ENCODE data around the gene CSTF3. TPM values are rescaled to one million over a fixed set of nuclear protein-coding genes. Genes with fewer than 3 reads are reported as not detected.

The CSTF3 gene
- total RNA-seq, 1 experiment from 2014 or later: 68.3 TPM

DNA sequence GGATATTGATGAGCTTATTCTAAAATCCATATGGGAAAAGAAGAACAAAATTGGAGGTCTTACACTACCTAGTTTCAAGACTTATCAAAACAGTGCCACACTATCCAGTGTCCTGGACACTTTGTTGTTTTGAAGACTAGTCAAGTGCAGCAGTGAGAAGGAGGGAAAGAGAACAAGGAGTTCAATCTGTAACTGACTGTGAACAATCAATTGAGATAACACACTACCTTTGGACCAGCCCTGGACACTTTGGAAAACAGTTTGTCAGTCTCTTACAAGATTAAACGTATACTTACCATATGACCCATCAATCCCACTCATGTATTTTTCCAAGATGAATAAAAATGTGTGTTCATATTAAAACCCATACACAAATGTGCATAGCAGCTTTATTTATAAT, 10.0 kb upstream of the CSTF3 start (continued):
- no peak for TF ChIP-seq ZNF232 (CRISPR knock-in tag; IDR thresholded peaks at IDR 0.05)
- TF ChIP-seq NR2C2 (CRISPR knock-in tag; IDR thresholded peaks at IDR 0.05): no peak
- no peak for TF ChIP-seq ZNF219 (CRISPR knock-in tag; IDR thresholded peaks at IDR 0.05; ENCODE audit: borderline replicate concordance)
- TF ChIP-seq GABPB1 (CRISPR knock-in tag; IDR thresholded peaks at IDR 0.05): no peak
- TF ChIP-seq, protein P1, sequence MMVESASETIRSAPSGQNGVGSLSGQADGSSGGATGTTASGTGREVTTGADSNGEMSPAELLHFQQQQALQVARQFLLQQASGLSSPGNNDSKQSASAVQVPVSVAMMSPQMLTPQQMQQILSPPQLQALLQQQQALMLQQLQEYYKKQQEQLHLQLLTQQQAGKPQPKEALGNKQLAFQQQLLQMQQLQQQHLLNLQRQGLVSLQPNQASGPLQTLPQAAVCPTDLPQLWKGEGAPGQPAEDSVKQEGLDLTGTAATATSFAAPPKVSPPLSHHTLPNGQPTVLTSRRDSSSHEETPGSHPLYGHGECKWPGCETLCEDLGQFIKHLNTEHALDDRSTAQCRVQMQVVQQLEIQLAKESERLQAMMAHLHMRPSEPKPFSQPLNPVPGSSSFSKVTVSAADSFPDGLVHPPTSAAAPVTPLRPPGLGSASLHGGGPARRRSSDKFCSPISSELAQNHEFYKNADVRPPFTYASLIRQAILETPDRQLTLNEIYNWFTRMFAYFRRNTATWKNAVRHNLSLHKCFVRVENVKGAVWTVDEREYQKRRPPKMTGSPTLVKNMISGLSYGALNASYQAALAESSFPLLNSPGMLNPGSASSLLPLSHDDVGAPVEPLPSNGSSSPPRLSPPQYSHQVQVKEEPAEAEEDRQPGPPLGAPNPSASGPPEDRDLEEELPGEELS (CRISPR knock-in tag; IDR thresholded peaks at IDR 0.05): no peak

DNA sequence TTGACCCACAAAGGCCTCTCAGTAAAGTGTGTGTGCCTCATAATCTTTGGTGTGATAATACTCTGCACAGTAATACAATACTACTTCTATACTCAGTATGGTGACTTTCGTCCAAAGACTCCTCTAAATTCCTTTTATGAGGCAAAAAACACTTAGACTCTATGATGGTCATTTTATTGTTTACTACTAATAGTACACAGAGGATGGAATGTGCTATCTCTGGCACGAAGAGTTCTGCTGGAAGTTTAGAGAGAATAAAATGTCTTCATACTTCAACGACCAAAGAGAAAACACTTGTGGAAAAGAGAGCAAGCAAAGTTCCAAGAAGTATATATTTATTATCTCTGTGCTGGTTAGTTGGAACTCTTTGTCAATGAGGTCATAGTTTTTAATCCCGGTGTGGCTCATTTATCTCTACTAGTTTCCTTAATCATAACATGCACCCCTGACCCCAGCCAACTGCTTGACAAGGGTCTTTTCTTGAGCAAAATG, 7.5 kb upstream of the CSTF3 start:
- Mint-ChIP-seq H3K4me1 (peaks cover 6% of the 10 kb centered on the region), H3K27me3 (ENCODE audit: low read depth) (no peaks in the 10 kb centered on the region; the same call in 1 of the 2 replicates), H3K27ac (no peak overlapping the region), H3K9me3 (no peaks in the 10 kb centered on the region), H3K4me3 (no peak overlapping the region), H3K36me3 (no peaks in the 10 kb centered on the region)
- CTCF ChIA-PET: no interaction called here
- ATAC-seq (no peak), DNase-seq (ENCODE audit: low spot score) (no peak)
- POLR2A ChIA-PET: no interaction called here
- TF ChIP-seq, protein P2, sequence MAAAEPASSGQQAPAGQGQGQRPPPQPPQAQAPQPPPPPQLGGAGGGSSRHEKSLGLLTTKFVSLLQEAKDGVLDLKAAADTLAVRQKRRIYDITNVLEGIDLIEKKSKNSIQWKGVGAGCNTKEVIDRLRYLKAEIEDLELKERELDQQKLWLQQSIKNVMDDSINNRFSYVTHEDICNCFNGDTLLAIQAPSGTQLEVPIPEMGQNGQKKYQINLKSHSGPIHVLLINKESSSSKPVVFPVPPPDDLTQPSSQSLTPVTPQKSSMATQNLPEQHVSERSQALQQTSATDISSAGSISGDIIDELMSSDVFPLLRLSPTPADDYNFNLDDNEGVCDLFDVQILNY (CRISPR knock-in tag; IDR thresholded peaks at IDR 0.05): no peak
- no peak for TF ChIP-seq TEAD4 (CRISPR knock-in tag; IDR thresholded peaks at IDR 0.05)
- TF ChIP-seq, protein P3, sequence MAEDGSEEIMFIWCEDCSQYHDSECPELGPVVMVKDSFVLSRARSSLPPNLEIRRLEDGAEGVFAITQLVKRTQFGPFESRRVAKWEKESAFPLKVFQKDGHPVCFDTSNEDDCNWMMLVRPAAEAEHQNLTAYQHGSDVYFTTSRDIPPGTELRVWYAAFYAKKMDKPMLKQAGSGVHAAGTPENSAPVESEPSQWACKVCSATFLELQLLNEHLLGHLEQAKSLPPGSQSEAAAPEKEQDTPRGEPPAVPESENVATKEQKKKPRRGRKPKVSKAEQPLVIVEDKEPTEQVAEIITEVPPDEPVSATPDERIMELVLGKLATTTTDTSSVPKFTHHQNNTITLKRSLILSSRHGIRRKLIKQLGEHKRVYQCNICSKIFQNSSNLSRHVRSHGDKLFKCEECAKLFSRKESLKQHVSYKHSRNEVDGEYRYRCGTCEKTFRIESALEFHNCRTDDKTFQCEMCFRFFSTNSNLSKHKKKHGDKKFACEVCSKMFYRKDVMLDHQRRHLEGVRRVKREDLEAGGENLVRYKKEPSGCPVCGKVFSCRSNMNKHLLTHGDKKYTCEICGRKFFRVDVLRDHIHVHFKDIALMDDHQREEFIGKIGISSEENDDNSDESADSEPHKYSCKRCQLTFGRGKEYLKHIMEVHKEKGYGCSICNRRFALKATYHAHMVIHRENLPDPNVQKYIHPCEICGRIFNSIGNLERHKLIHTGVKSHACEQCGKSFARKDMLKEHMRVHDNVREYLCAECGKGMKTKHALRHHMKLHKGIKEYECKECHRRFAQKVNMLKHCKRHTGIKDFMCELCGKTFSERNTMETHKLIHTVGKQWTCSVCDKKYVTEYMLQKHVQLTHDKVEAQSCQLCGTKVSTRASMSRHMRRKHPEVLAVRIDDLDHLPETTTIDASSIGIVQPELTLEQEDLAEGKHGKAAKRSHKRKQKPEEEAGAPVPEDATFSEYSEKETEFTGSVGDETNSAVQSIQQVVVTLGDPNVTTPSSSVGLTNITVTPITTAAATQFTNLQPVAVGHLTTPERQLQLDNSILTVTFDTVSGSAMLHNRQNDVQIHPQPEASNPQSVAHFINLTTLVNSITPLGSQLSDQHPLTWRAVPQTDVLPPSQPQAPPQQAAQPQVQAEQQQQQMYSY (CRISPR knock-in tag; IDR thresholded peaks at IDR 0.05): no peak
- no peak for TF ChIP-seq RORB (CRISPR knock-in tag; IDR thresholded peaks at IDR 0.05)
- no peak for TF ChIP-seq NR1H2 (CRISPR knock-in tag; IDR thresholded peaks at IDR 0.05)
- no peak for TF ChIP-seq ZNF317 (CRISPR knock-in tag; IDR thresholded peaks at IDR 0.05; ENCODE audit: borderline replicate concordance, low read depth)
- no peak for TF ChIP-seq FOXP1 (CRISPR knock-in tag; IDR thresholded peaks at IDR 0.05; ENCODE audit: borderline replicate concordance)
- no peak for TF ChIP-seq PRRX2 (CRISPR knock-in tag; IDR thresholded peaks at IDR 0.05)
- TF ChIP-seq, protein P4, sequence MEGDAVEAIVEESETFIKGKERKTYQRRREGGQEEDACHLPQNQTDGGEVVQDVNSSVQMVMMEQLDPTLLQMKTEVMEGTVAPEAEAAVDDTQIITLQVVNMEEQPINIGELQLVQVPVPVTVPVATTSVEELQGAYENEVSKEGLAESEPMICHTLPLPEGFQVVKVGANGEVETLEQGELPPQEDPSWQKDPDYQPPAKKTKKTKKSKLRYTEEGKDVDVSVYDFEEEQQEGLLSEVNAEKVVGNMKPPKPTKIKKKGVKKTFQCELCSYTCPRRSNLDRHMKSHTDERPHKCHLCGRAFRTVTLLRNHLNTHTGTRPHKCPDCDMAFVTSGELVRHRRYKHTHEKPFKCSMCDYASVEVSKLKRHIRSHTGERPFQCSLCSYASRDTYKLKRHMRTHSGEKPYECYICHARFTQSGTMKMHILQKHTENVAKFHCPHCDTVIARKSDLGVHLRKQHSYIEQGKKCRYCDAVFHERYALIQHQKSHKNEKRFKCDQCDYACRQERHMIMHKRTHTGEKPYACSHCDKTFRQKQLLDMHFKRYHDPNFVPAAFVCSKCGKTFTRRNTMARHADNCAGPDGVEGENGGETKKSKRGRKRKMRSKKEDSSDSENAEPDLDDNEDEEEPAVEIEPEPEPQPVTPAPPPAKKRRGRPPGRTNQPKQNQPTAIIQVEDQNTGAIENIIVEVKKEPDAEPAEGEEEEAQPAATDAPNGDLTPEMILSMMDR (IDR thresholded peaks at IDR 0.05): no peak
- TF ChIP-seq, protein P5, sequence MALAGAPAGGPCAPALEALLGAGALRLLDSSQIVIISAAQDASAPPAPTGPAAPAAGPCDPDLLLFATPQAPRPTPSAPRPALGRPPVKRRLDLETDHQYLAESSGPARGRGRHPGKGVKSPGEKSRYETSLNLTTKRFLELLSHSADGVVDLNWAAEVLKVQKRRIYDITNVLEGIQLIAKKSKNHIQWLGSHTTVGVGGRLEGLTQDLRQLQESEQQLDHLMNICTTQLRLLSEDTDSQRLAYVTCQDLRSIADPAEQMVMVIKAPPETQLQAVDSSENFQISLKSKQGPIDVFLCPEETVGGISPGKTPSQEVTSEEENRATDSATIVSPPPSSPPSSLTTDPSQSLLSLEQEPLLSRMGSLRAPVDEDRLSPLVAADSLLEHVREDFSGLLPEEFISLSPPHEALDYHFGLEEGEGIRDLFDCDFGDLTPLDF (CRISPR knock-in tag; IDR thresholded peaks at IDR 0.05): no peak
- TF ChIP-seq, protein P6, sequence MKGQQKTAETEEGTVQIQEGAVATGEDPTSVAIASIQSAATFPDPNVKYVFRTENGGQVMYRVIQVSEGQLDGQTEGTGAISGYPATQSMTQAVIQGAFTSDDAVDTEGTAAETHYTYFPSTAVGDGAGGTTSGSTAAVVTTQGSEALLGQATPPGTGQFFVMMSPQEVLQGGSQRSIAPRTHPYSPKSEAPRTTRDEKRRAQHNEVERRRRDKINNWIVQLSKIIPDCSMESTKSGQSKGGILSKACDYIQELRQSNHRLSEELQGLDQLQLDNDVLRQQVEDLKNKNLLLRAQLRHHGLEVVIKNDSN (CRISPR knock-in tag; IDR thresholded peaks at IDR 0.05): no peak
- TF ChIP-seq SOX15 (CRISPR knock-in tag; IDR thresholded peaks at IDR 0.05): no peak
- TF ChIP-seq CREB1 (CRISPR knock-in tag; IDR thresholded peaks at IDR 0.05): no peak
- no peak for TF ChIP-seq NFATC4 (CRISPR knock-in tag; IDR thresholded peaks at IDR 0.05)
- TF ChIP-seq TCF7 (CRISPR knock-in tag; IDR thresholded peaks at IDR 0.05; ENCODE audit: low read depth): no peak
- TF ChIP-seq, protein P7, sequence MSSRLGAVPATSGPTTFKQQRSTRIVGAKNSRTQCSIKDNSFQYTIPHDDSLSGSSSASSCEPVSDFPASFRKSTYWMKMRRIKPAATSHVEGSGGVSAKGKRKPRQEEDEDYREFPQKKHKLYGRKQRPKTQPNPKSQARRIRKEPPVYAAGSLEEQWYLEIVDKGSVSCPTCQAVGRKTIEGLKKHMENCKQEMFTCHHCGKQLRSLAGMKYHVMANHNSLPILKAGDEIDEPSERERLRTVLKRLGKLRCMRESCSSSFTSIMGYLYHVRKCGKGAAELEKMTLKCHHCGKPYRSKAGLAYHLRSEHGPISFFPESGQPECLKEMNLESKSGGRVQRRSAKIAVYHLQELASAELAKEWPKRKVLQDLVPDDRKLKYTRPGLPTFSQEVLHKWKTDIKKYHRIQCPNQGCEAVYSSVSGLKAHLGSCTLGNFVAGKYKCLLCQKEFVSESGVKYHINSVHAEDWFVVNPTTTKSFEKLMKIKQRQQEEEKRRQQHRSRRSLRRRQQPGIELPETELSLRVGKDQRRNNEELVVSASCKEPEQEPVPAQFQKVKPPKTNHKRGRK (CRISPR knock-in tag; IDR thresholded peaks at IDR 0.05; ENCODE audit: borderline replicate concordance): no peak
- TF ChIP-seq TP53 (CRISPR knock-in tag; IDR thresholded peaks at IDR 0.05): no peak
- no peak for TF ChIP-seq ZNF671 (CRISPR knock-in tag; IDR thresholded peaks at IDR 0.05)
- TF ChIP-seq, protein P8, sequence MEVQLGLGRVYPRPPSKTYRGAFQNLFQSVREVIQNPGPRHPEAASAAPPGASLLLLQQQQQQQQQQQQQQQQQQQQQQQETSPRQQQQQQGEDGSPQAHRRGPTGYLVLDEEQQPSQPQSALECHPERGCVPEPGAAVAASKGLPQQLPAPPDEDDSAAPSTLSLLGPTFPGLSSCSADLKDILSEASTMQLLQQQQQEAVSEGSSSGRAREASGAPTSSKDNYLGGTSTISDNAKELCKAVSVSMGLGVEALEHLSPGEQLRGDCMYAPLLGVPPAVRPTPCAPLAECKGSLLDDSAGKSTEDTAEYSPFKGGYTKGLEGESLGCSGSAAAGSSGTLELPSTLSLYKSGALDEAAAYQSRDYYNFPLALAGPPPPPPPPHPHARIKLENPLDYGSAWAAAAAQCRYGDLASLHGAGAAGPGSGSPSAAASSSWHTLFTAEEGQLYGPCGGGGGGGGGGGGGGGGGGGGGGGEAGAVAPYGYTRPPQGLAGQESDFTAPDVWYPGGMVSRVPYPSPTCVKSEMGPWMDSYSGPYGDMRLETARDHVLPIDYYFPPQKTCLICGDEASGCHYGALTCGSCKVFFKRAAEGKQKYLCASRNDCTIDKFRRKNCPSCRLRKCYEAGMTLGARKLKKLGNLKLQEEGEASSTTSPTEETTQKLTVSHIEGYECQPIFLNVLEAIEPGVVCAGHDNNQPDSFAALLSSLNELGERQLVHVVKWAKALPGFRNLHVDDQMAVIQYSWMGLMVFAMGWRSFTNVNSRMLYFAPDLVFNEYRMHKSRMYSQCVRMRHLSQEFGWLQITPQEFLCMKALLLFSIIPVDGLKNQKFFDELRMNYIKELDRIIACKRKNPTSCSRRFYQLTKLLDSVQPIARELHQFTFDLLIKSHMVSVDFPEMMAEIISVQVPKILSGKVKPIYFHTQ (CRISPR knock-in tag; IDR thresholded peaks at IDR 0.05): no peak

Data from WTC11 (cell line).